Measurements from ENCODE around the gene CCDC177. TPM values are rescaled to one million over a fixed set of nuclear protein-coding genes. Genes with fewer than 3 reads are reported as not detected.

Gene CCDC177
- 0.05 TPM for polyA plus RNA-seq (ENCODE audit: insufficient read length)
- long read RNA-seq, donor 1, result 0 reads
- long read RNA-seq, donor 2, result 0 reads
- long read RNA-seq, donor 3, result 0 reads
- long read RNA-seq, donor 4, result 0 reads
- long read RNA-seq, donor 5, result 0 reads
- long read RNA-seq, donor 6, full-length matches to known transcripts, result 1 of 1 reads
- long read RNA-seq, donor 6, partial matches to known transcripts, result 0 of 1 reads
- long read RNA-seq, donor 6, other reads (novel, unspliced or antisense), result 0 of 1 reads
- long read RNA-seq, donor 7, result 0 reads
- long read RNA-seq, donor 8, result 0 reads

DNA sequence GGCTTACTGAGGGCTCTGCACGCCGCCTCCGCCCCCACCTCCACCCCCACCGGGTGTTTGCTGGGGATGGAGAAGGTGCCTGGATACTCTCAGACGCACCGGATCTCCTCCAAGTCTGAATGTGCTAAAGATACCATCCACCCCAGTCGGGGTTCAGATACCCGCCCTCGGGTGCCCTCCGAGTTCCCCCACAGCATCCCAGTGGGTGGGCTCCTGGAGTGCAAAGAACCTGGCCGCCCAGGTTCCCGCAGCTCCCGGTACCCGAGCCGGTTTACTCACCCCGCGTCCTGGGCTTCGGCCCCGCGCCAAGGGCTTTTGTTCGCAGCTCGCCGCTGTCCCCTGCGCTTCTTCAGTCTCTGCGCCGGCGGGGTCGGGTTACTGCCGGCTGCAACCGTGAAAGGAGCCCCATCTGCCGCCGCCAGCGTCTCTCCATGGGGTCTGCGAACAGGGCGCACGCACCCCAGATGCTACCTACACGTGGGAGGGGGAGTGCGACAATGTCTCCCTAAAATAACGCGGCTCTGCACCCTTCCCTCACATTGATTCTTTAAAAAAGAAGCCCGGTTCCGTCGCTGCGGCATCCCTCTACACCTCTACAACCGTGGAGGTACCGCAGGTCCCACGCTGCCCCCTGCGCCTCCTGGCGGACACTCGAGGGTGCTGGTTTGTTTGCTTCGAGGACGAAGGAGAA lies at the start of gene CCDC177:
TSS of gene CCDC177 (minus strand) at position 609 of the 691 bp plus-strand sequence. CDS start 1,249 bp downstream, outside the sequence.
- DNase-seq, result peak; percentile 64

DNA sequence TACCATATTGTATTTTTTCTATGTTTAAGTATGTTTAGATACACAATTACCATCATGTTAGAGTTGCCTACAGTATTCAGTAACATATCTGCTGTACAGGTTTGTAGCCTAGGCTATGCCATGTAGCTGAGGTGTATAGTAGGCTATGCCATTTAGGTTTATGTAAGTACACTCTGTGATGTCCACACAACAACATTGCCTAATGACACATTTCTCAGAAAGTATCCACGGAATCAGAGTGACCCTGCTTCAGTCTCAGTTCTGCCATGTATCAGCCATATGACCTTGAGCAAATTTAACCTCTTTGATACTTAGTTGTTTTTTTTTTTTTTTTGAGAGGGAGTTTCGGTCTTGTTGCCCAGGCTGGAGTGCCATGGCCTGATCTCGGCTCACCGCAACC lies 49.5 kb upstream of the CCDC177 start:
- no peak for DNase-seq

DNA sequence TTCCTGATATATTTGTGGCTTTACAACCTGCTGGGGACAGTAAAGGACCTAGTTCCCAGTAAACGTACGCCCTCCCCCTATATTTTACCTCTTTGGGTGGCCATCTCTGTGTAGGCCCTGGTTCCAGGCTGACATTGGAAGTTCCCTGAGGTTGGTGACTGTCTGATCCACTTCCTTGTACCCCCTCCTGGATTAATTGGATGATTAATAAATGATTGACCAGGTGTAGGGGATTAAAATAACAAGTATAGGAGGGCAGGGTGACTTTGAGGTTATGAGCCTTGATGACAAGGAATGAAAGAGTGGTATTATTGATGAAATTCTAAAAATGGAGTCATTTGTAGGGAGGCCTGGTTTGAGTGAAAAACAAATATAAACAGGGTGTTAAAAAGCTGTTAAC lies 46.3 kb upstream of the CCDC177 start:
- no peak for DNase-seq

DNA sequence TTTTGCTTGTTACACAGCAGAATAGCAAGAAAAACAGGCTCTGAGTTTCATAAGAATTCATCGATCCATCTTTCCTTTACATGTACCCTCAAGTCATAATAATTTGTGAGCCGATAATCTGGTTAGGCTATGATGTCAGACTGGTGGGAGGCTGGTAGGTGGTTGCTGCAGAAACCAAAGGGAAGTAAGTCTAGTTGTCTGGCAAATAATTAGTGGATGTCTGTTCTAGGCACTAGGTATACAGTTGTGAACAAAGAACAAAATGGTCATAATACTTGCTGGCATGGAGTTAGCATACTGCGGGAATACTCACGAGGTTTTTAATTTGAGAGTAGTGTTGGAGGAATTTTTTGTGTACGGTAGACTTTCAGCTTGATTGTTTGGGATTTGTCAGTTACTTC lies 45.5 kb upstream of the CCDC177 start:
- DNase-seq, result no peak

DNA sequence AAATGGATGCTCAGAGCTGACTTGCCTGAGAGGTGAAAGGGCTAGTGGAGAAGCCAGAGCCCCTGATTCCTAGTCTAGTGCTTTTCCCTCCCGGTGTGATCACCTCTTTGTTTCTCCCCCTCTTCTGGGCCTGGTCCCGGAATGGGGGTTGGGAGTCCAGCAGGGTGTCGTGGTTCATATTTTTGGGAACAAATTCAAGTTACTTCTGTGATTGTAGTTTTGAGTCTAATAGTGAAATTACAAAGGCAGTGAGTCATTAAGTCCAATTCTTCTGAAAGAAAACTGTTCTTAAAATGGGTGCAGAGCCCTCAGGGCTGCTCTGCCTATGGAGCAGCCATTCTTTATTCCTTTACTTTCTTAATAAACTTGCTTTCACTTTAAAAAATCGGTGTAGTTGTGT lies 44.3 kb upstream of the CCDC177 start:
- no peak for DNase-seq

DNA sequence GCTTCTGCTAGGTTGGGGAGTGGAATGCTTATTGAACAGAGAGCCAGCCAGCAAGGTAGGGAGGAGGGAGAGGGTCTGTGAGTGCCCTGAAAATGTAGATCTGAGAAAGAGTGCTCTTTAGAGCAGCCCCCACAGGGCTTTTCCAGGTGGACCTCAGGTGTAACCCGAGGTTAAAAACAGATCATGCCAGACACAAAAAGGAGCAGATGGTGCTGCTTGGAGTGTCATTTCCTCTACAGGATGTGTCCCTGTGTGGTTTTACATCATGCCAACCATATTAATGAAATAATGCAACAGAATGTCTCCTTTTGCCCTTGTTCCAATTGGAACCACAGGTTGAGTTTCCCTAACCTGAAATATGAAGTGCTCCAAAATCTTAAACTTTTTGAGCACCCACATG lies 43.1 kb upstream of the CCDC177 start:
- no peak for DNase-seq

DNA sequence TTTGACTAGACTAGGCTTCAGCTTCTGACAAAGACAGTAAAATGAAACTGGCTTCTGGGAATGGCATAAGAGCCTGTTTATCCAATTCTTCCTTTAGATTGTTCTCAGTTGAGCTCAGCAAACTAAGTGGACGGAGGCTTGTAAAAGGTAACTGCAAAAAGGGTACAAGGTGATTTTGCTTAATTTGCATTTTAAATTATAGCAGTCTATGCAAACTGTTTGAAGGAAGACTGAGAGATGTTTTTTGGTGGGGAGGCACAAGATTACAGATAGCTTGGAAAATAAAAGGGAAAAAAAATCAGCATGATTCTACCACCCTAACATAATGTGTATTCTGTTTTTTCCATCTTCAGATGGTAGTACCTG lies 41.7 kb upstream of the CCDC177 start:
- no peak for DNase-seq

DNA sequence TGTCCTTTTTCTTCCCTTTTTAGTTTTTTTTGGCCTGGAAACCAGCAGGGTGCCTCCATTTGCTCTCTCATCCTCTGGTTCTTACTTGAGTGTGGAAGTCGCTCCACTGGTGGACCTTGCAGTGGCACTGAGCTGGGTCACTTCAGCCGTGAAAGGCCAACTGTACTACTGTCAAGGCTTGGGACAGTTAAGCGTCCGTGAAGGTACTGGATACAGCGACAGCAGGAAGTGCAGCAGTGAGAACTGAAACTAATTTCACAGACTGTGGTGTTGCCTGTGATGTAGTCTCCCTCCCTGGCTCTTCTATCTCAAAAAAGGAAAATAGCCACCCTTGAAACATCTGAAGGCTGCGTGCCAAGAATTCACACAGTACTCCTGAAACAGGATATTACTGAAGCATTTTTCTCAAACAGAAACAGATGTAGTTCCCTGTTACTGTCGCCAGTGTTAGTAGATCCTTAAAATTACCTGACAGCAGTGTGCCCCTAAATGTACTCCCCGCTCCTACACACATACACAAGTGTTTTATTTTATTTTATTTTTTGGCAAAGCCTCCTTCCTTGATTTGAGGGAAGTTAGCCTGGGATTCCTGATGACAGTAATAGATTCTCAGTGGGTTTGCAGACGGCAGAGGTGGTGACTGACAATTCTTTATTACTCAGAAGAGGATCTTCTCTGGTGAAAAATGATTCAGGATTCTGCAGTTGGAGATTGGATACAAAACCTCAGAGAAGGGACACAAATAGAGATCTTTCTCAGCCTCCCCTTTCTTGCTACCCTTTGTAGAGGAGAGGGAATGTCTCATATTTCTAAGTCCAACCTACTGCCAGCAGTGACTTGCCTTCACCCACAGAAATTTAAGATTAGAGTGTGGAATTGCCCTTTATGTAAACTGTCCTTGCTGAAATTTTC lies 41.1 kb upstream of the CCDC177 start:
- DNase-seq, result no peak

DNA sequence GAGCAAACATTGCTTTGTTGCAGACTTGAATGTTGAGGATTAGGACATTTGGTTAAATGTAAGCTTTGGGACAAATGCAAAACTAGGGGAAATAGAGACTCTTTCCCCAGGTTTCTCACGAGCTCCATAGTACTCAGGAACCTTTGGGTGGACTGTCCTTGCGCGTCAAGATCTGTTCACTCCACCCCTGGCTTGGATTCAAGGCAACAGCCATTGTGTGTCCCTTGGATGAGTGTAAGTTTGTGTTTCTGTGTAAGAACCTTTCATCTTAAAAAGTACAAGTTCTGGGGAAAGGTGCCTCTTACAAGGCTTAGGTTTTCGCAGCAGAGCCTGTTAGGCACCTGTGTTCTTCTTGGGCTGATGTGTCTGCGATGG lies 40.4 kb upstream of the CCDC177 start:
- no peak for DNase-seq

DNA sequence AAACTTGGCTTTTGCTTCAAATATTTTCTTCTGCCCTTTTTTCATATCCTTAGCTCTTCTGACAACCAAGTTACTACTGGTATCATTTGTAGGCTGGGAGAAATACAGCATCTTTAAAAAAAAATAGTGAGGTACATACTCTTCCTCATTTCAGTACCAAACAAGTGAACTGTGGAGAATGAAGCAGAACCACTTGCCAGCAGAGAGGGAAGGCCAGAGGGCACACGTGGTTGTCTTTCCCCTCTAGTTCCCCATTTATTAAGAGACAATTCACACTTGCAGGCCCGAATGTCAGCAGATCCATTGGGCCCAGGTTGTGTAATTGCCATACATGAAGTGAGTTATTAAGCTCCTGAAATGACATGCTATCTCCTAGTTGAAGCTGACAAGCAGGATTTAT lies 39.9 kb upstream of the CCDC177 start:
- no peak for DNase-seq

DNA sequence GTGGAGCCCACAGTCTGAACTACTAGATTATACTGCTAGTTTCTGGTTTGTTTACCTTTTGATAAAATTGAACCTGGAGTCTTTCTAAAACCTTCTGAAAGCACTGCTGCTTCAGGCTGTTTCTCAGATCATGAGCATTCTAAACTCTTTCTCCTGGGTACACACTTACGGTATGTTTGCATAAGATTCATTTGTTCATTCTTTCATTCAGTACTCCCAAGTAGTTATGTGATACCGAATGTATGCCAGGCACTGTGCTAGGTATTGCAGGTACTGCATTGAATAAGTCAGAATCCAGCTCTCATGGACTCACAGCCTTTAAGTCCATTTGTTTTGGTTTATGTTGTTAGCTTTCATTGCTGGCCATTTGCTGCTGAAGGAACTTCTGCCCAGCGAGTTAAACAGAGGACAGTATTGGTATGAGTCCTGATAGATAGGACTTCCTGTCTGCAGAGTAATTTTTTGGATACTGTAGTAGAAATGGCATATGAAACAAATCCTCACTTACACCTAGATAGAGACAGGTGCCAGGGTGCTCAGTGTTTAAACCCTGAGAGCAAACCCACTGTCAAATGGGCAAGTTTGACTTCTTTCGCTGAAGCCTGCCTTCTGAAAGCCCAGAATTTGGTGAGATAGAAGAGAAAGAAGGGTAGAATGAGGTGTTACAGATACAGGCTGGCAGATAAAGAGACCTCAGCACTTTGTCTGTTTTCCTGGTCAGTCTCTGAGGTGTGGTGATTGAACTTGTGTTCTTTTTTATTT lies 38.8 kb upstream of the CCDC177 start:
- DNase-seq, result no peak

DNA sequence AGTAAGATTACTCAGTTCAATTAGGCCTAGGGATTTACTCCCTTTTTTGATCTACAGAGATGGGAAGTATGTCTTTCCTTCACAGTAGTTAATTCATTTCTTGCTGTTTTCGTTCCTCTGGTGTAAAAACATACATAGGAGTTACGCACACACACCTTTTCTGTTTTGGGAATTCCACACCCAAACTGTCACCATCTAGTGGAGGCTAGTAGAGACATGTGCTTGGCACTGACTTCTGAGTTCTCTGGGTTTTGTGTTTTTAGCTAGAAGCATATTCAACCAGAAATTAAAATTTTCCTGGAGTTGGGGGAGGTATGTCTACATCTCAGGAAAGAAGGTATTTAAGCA lies 38.1 kb upstream of the CCDC177 start:
- DNase-seq, result no peak

DNA sequence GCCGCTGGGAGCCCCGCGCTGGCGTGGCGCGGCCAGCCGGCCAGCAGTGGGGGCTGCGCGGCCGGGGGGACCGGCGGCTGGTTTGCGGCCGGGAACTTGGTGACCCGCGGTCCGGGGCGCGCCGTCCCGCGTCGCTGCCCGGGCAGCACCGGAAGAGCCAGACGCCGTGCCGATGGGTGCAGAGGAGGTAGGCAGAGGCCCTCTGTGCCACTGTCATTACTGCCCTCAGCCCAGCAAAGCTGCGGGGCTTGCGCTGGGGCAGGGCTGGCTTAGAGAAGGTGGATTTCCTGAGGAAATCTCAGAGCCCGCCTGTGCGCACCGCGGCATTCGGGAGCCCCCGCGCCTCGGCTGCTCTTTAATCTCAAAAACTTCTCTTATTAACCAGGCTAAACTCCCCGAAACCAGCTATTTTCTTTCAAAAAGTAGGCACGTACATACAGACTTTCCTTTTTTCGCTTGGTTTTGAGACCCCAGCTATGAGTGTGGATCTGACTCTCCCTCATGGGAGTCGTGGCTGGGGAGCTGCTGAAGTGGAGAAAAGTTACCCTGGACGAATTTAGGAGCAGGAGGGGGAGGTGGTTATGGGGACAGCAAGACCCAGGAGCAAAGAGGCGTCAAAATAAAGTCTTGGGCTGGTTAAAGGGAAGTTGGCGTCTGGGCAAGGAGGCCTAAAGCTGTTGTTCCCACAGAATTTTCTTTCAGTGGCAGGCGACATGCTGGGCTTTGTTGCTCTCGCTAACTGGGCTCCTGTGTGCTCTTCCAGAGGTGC lies 37.5 kb upstream of the CCDC177 start:
- DNase-seq, result no peak

DNA sequence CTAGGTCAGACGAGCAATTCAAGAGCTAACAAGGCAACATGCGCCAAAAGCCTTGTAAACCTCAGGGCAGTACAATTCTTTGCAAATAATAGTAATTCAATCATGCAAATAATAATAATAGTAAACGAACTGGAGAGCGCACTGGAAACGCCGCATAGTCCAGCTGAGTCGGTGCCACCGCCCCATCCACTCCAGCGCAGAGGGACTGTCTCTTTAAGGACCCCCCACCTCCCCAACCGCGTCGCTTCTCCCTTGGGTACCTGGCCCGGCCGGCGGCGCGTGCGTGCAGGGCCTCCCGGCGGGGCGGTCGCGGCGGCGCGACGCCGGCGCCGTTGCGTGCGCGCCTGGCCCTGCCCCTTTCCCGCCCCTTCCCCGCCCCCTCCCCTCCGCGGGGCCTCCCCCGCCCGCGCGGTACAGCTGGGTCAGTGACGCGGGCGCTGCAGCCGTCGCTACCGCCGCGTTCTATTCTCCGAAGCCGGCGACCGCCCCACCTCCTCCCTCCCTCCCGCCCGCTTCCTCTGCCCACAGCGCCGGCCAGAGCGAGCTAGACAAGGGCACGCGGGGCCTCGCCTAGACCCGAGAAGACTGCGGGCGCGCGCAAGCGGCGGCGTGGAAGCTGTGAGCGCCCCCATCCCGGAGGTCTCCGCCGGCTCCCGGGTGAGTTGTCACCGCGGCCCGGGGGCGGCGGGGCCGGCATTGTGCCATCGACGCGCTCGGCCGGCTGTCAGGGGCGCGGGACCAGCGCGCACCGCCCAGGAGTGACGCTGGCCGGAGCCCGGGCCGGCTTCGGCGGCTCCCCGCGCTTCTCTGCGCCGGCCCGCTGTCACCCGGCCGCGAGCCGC lies 36.7 kb upstream of the CCDC177 start, which contains the start of gene SUSD6:
TSS of gene SUSD6 (plus strand) at position 425 of the 842 bp plus-strand sequence. CDS start 46,997 bp downstream, outside the sequence.
- DNase-seq, result peak; percentile 90

DNA sequence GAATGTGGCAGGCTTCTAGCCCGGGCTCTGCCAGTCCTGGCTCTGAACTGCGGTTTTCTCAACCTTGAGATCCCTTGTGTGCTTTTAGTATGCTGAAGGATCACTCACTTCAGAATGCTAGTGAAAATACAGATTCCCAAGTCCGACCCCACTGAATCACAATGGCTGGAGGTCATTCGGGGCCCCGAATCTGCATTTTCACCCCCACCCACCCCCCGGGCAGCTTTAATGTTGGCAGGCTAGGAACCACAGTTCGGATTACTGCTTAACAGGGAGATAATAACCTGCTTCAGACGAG lies 36.2 kb upstream of the CCDC177 start:
- DNase-seq, result no peak

DNA sequence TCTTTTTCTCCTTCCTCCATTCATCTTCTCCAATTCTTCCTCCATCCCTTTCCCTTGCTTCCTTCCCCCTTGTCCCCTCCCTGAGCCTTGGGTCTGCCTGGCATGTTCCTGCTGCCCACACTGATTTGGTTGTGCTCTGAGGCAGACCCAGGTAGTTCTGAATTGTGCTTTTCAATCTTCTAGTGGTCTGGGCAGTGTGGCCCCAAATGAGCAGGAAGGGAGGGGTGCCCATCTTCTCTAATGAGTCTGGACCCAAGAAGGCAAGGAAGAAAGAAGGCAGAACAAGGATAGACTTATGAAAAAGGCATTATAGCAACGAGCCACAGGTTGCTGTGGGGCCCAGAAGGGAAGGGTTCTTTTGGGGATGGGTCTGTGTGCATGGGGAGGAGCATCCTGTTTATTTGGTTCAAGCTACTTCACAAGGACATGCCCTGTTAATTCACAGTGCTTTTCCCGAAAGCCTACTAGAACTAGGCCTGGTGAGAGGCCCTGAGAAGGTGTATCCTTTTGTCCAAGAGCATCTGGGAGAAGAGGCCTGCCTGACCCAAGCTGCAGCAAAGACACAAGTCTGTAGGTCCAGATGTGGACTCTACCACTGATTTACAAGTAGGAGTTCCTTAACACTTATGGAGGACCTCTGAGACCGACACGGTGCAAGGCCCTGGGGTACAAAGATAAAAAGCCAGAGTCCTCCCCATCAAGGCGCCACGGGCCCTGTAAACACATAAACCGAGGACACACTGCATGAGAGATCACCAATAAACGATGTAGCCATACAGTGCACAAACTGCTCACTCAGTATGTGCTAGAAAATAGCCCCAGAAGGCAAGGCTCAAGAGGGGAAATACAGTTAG lies 35.6 kb upstream of the CCDC177 start:
- DNase-seq, result no peak

DNA sequence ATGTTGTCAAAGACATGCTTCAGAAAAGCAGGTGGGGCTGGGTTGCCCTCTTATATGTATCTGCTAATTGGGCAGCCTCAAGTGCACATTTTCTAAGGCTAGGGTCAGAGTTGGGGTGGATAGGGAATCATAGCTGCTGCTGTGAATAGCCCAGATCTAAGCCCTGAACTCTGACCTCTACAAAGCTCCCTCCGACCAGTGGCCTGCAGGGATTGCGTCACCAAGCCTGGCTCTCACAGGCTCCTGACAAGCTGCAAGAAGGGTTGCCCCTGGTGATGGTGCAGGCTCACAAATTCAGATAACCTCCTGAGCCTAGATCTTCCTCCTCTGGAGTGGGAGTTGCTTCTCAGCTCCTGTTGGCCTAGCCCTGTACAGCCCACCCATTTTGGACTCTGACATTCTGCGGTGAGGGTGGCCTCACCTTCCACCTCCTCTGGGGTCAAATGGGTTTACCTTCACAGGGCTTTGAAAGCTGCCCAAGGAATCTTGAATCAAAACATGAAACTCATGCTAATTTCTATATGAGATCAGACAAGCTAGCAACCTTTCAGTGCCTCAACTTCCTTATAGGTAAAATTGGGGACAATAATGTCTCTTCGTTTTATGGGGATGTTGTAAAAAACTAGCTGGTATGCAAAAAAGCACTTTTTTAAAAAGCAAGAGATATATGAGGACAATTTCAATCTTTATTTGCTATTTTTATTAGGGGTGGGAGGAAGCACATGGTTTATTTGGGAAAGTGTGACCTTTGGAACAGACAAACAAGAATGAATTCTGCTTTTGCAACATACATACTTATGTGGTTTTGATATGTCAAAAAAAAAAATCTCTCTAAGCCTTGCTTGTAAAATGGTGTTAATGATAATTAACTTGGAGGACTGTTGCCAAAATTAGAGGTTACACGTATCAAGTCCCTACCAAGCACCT lies 31.9 kb upstream of the CCDC177 start:
- DNase-seq, result no peak

DNA sequence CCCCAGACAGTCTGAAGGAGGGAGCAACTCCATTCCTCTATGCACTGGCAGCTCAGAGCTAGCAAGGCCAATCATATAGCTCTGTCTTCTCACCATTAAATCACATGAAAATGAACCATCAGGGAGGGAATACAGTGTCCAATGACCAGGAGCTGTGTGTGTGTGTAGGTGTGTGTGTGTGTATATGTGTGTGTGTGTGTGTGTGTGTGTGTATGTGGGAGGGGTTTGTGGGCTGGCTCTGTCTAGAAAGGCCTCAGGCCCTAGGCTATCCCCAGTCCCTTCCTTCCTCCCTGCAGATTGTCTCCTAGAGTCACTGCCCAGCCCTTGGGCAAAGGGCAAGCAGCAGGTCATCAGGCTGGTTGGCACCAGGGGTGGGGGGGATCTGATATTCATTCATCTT lies 31.1 kb upstream of the CCDC177 start:
- no peak for DNase-seq

Data from left kidney (tissue), 8 donors.